Spinal cord (tissue), 10 donors: Measurements from ENCODE around the gene CXCR4. TPM values are rescaled to one million over a fixed set of nuclear protein-coding genes. Genes with fewer than 3 reads are reported as not detected.
"Not testable (repeated sequence)": the region's sequence is repeated elsewhere in the genome, so short reads cannot be mapped to it uniquely, and the experiment has no call there.

Source experiments
- DNase-seq, 6 donors: peaks; one replicate each; pipeline versions ENCODE4 v3.0.0 to v3.0.0-alpha.2; 2013 to 2015; ENCODE audit warnings: low spot score in 6 of 6, low read depth in 4 of 6
- H3K27ac ChIP-seq: one replicate; pipeline ENCODE4 v1.5.1; 2013; ENCODE audit warnings: low read depth, low read length, control low read depth
- H3K27me3 ChIP-seq: one replicate; pipeline ENCODE4 v1.6.1; 2013; ENCODE audit warnings: low read length; ENCODE audit not compliant: control insufficient read depth, insufficient read depth
- H3K36me3 ChIP-seq: one replicate; pipeline ENCODE4 v1.6.1; 2013; ENCODE audit warnings: low read length; ENCODE audit not compliant: control insufficient read depth, insufficient read depth
- H3K4me1 ChIP-seq: one replicate; pipeline ENCODE4 v1.6.1; 2013; ENCODE audit warnings: low read length; ENCODE audit not compliant: control insufficient read depth, insufficient read depth
- H3K4me3 ChIP-seq: one replicate; pipeline ENCODE4 v1.5.1; 2013; ENCODE audit warnings: low read depth, low read length, control low read depth
- H3K9me3 ChIP-seq: one replicate; pipeline ENCODE4 v1.6.1; 2013; ENCODE audit warnings: low read length; ENCODE audit not compliant: control insufficient read depth, insufficient read depth
- WGBS: methylation state at CpG from one replicate; pipeline ENCODE4 v1.1.5; 2013; ENCODE audit warnings: missing lambda C conversion rate; ENCODE audit not compliant: insufficient coverage; 5-methylcytosine and 5-hydroxymethylcytosine counted together
- polyA plus RNA-seq, 2 donors: library from polyadenylated mRNA; unstranded; fragments of 120-200 nt; gene quantifications; one replicate each; pipeline ENCODE4 v1.2.1, GENCODE V29; 2013; ENCODE audit not compliant: insufficient read length in 2 of 2
- total RNA-seq, 2 donors: library from RNA; depleted of rRNA in 1 of 2; stranded (reverse); fragments of 120-200 nt in 1 of 2; fragments of >200 nt in 1 of 2; gene quantifications; one replicate each; pipeline versions ENCODE4 v1.2.3 to v1.2.4, GENCODE V29; 2013 to 2014
- donor health status: healthy.

CXCR4 gene
- total and polyA plus RNA-seq, 4 donors = 19.2 to 60.3 (median 48.1) TPM

GRCh38 chr2:136107051-136108033 lies 10.6 kb downstream of the CXCR4 start:
- Histone ChIP-seq H3K4me3 (no peak overlapping the region), H3K27me3 (peaks cover 5% of the 10 kb centered on the region), H3K4me1 (peaks cover 6% of the 10 kb centered on the region), H3K27ac (peak overlapping the region; percentile 19), H3K9me3 (no peaks in the 10 kb centered on the region), H3K36me3 (no peaks in the 10 kb centered on the region)
- DNase-seq = peak in 2 of 6 donors; percentile 49 to 62
- WGBS = 20% methylated on average over 1 of the region's 6 CpGs

- H3K4me1 ChIP-seq = peaks cover under 1% of the 10 kb centered on the region
- no peak for DNase-seq
- H3K36me3 ChIP-seq = no peaks in the 10 kb centered on the region
- 61% methylated on average over 5 of the region's 7 CpGs for WGBS
- H3K9me3 ChIP-seq = no peaks in the 10 kb centered on the region
- no peak overlapping the region for H3K27ac ChIP-seq
- H3K4me3 ChIP-seq = no peak overlapping the region
- peaks cover 5% of the 10 kb centered on the region for H3K27me3 ChIP-seq
Measured at GRCh38 chr2:136106505-136106904, 11.4 kb downstream of the CXCR4 start.

- DNase-seq = no peak
- no CpG with 5 or more reads among the region's 3 CpGs for WGBS
- no peaks in the 10 kb centered on the region for H3K36me3 ChIP-seq
- no peak overlapping the region for H3K4me3 ChIP-seq
- no peaks in the 10 kb centered on the region for H3K4me1 ChIP-seq
- no peaks in the 10 kb centered on the region for H3K9me3 ChIP-seq
- H3K27me3 ChIP-seq = peaks cover 5% of the 10 kb centered on the region
- no peak overlapping the region for H3K27ac ChIP-seq
Measured at GRCh38 chr2:136104977-136105376, 13.0 kb downstream of the CXCR4 start.

- H3K4me1 ChIP-seq = no peaks in the 10 kb centered on the region
- no peak for DNase-seq
- no peak overlapping the region for H3K27ac ChIP-seq
- no peaks in the 10 kb centered on the region for H3K9me3 ChIP-seq
- no peaks in the 10 kb centered on the region for H3K27me3 ChIP-seq
- H3K36me3 ChIP-seq = no peaks in the 10 kb centered on the region
- no peak overlapping the region for H3K4me3 ChIP-seq
- 100% methylated on average over 1 of the region's 2 CpGs for WGBS
Measured at GRCh38 chr2:136101042-136101441, 16.9 kb downstream of the CXCR4 start.

- no peaks in the 10 kb centered on the region for H3K27me3 ChIP-seq
- no peaks in the 10 kb centered on the region for H3K9me3 ChIP-seq
- H3K27ac ChIP-seq = no peak overlapping the region
- no peak for DNase-seq
- H3K4me3 ChIP-seq = no peak overlapping the region
- no peaks in the 10 kb centered on the region for H3K4me1 ChIP-seq
- no peaks in the 10 kb centered on the region for H3K36me3 ChIP-seq
- WGBS = 65% methylated on average over 3 of the region's 4 CpGs
Measured at GRCh38 chr2:136098441-136098840, 19.5 kb downstream of the CXCR4 start.

- H3K27ac ChIP-seq = no peak overlapping the region
- no peaks in the 10 kb centered on the region for H3K27me3 ChIP-seq
- no peaks in the 10 kb centered on the region for H3K4me1 ChIP-seq
- WGBS = 69% methylated on average over 2 of the region's 3 CpGs
- DNase-seq = peak in 1 of 6 donors; percentile 81
- no peaks in the 10 kb centered on the region for H3K36me3 ChIP-seq
- no peak overlapping the region for H3K4me3 ChIP-seq
- no peaks in the 10 kb centered on the region for H3K9me3 ChIP-seq
Measured at GRCh38 chr2:136093583-136093982, 24.4 kb downstream of the CXCR4 start.

GRCh38 chr2:136091899-136092298 lies 26.1 kb downstream of the CXCR4 start:
- Histone ChIP-seq H3K4me1 (no peaks in the 10 kb centered on the region), H3K9me3 (no peaks in the 10 kb centered on the region), H3K4me3 (no peak overlapping the region), H3K36me3 (no peaks in the 10 kb centered on the region), H3K27ac (no peak overlapping the region), H3K27me3 (no peaks in the 10 kb centered on the region)
- 57% methylated on average over 1 of the region's 1 CpG for WGBS
- DNase-seq = no peak

GRCh38 chr2:136087901-136088460 lies 30.0 kb downstream of the CXCR4 start:
- not testable (repeated sequence) for H3K27ac ChIP-seq, DNase-seq, H3K9me3 ChIP-seq, H3K27me3 ChIP-seq, H3K36me3 ChIP-seq, H3K4me3 ChIP-seq, H3K4me1 ChIP-seq
- WGBS = 89% methylated on average over 26 of the region's 43 CpGs

GRCh38 chr2:136086253-136087016 lies 31.5 kb downstream of the CXCR4 start:
- H3K27me3 ChIP-seq = no peaks in the 10 kb centered on the region
- H3K36me3 ChIP-seq = no peaks in the 10 kb centered on the region
- WGBS = 56% methylated on average over 1 of the region's 4 CpGs
- no peaks in the 10 kb centered on the region for H3K4me1 ChIP-seq
- DNase-seq = no peak
- no peak overlapping the region for H3K27ac ChIP-seq
- no peaks in the 10 kb centered on the region for H3K9me3 ChIP-seq
- H3K4me3 ChIP-seq = no peak overlapping the region
